DOHH2 (cell line): ENCODE data around the gene TRIM5.

Experiments used
- H3F3A ChIP-seq: fragments of 200-600 bp; sonication (generic), shearing (Covaris generic); 2 replicates; pipeline ENCODE4 v1.6.0; 2016; ENCODE audit warnings: antibody characterized with exemption, mild to moderate bottlenecking; ENCODE audit not compliant: control insufficient read depth, insufficient read depth
- H3K27ac ChIP-seq: fragments of 200-600 bp; sonication (generic); 2 replicates; pipeline ENCODE4 v1.5.1; 2014; ENCODE audit warnings: low read depth, mild to moderate bottlenecking, low read length, moderate library complexity
- H3K27me3 ChIP-seq: fragments of 200-600 bp; sonication (generic); 2 replicates; pipeline ENCODE4 v1.6.1; 2014; ENCODE audit warnings: mild to moderate bottlenecking, low read length, mixed read lengths; ENCODE audit not compliant: control insufficient read depth
- H3K36me3 ChIP-seq: fragments of 200-600 bp; sonication (generic); 2 replicates; pipeline ENCODE4 v1.6.1; 2014; ENCODE audit warnings: mild to moderate bottlenecking, low read length, moderate library complexity, mixed read lengths; ENCODE audit not compliant: control insufficient read depth
- H3K4me1 ChIP-seq: fragments of 200-600 bp; sonication (generic); 2 replicates; pipeline ENCODE4 v1.6.1; 2014; ENCODE audit warnings: mild to moderate bottlenecking, low read length, mixed read lengths; ENCODE audit not compliant: control insufficient read depth
- H3K4me2 ChIP-seq: fragments of 200-600 bp; sonication (generic); 2 replicates; pipeline ENCODE4 v1.6.0; 2014; ENCODE audit warnings: mild to moderate bottlenecking, low read length, moderate library complexity
- H3K4me3 ChIP-seq: fragments of 200-600 bp; sonication (generic); 2 replicates; pipeline ENCODE4 v1.5.1; 2014; ENCODE audit warnings: mild to moderate bottlenecking, low read length, mixed read lengths
- H3K79me2 ChIP-seq: fragments of 200-600 bp; sonication (generic); 2 replicates; pipeline ENCODE4 v1.6.1; 2014; ENCODE audit warnings: mild to moderate bottlenecking, low read length, mixed read lengths; ENCODE audit not compliant: control insufficient read depth
- H3K9me2 ChIP-seq: fragments of 200-600 bp; sonication (generic); replicated peaks from 2 replicates; pipeline ENCODE4 v1.6.1; 2014; ENCODE audit warnings: mild to moderate bottlenecking, low read length, mixed read lengths; ENCODE audit not compliant: control insufficient read depth
- H3K9me3 ChIP-seq: fragments of 200-600 bp; sonication (generic); 2 replicates; pipeline ENCODE4 v1.6.1; 2014; ENCODE audit warnings: antibody characterized with exemption, low read length, mixed read lengths; ENCODE audit not compliant: control insufficient read depth, insufficient read depth
- H4K20me1 ChIP-seq: fragments of 200-600 bp; sonication (generic); 2 replicates; pipeline ENCODE4 v1.6.0; 2014; ENCODE audit warnings: low read depth, mild to moderate bottlenecking, antibody characterized with exemption, low read length, moderate library complexity; ENCODE audit not compliant: control insufficient read depth, insufficient read depth
- CTCF ChIP-seq: fragments of 200-600 bp; sonication (generic); IDR thresholded peaks from one replicate; pipeline ENCODE4 v1.5.1; 2014; ENCODE audit warnings: antibody characterized with exemption, mild to moderate bottlenecking, low read depth, low read length; ENCODE audit not compliant: poor library complexity, severe bottlenecking
- EZH2phosphoT487 ChIP-seq: fragments of 200-600 bp; sonication (generic); IDR thresholded peaks from 2 replicates; pipeline ENCODE4 v1.6.1; 2017; ENCODE audit warnings: borderline replicate concordance, mild to moderate bottlenecking, antibody characterized with exemption, low read length, moderate library complexity, mixed read lengths

The TRIM5 gene

DNA sequence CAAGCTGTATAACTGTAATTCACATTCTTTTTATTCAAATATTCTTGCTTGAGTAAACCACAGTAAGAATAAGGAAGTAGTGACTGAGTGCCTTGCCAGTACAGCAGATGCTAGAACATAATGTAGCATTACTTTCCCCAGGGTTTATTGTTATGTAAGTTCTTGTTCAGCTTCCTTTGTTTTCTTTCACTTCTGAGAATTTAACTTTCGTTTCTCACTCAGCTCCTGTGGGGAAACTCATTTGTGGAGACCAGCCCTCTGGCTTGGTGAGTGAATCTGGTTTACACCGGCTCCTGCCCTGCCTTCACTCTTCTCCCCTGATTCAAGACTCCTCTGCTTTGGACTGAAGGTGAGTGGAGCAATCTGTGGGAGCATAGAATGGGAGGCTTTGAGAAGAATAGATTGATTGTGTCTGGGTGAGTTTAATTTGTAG lies 4.7 kb upstream of the TRIM5 start, which contains the start of gene TRIM22:
TSS of gene TRIM22 (plus strand) at position 240 of the 433 bp plus-strand sequence. CDS start 6,443 bp downstream, outside the sequence.
- Histone ChIP-seq H3K4me3 (peak within 1 kb of the TSS; percentile 78), H4K20me1 (no peaks in the 10 kb centered on the region), H3K79me2 (peaks cover 21% of the 10 kb centered on the region), H3K27me3 (no peaks in the 10 kb centered on the region), H3K4me2 (peak within 1 kb of the TSS; percentile 81), H3K9me3 (no peaks in the 10 kb centered on the region), H3K27ac (peak within 1 kb of the TSS; percentile 90), H3K9me2 (no peaks in the 10 kb centered on the region), H3K36me3 (peaks cover 3% of the 10 kb centered on the region), H3K4me1 (peaks cover 43% of the 10 kb centered on the region), H3F3A (peaks cover 11% of the 10 kb centered on the region)
- TF ChIP-seq EZH2phosphoT487 = no peak
- no peak for TF ChIP-seq CTCF

DNA sequence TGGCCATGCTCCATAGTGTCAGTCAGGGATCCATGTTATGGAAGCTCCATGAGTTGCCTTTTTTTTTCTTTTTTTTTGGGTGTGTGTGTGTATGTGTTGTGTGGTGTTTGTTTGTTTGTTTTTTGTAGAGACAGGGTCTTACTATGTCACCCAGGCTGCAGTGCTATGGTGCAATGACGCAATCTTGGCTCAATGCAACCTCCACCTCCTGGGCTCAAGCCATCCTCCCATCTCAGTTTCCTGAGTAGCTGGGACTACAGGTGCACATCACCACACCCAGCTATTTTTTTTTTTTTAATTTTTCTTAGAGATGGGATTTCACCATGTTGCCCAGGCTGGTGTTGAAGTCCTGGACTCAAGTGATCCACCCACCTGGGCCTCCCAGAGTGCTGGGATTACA lies 3.6 kb upstream of the TRIM5 start:
- Histone ChIP-seq H4K20me1 (no peaks in the 10 kb centered on the region), H3K79me2 (peaks cover 21% of the 10 kb centered on the region), H3K4me2 (no peak overlapping the region), H3F3A (peaks cover 11% of the 10 kb centered on the region), H3K4me1 (peaks cover 51% of the 10 kb centered on the region), H3K9me3 (no peaks in the 10 kb centered on the region), H3K27ac (peak overlapping the region; percentile 90; the same call in 1 of the 2 replicates), H3K36me3 (no peaks in the 10 kb centered on the region; the same call in 1 of the 2 replicates), H3K4me3 (no peak overlapping the region), H3K9me2 (no peaks in the 10 kb centered on the region), H3K27me3 (no peaks in the 10 kb centered on the region)
- no peak for TF ChIP-seq EZH2phosphoT487
- no peak for TF ChIP-seq CTCF

DNA sequence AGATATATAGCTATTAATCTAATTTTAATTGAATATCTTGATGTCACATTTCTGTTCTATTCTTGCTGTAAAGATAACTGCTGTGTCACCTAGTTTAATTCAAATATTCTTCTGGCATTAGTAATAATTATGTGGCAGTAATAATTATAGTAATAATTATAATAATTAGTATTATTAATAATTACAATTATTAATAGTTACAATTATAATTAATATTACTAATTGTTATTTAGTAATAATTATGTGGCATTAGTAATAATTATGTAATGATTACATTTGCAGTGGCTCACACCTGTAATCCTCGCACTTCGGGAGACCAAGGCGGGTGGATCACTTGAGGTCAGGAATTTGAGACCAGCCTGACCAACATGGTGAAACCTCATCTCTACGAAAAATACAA lies 1.6 kb upstream of the TRIM5 start:
- TF ChIP-seq CTCF = no peak
- TF ChIP-seq EZH2phosphoT487 = no peak
- no peak overlapping the region for H3K27ac ChIP-seq
- H3K4me2 ChIP-seq = no peak overlapping the region
- no peaks in the 10 kb centered on the region for H3K9me3 ChIP-seq
- H3K27me3 ChIP-seq = no peaks in the 10 kb centered on the region
- no peaks in the 10 kb centered on the region for H3K36me3 ChIP-seq
- H4K20me1 ChIP-seq = no peaks in the 10 kb centered on the region
- peaks cover 39% of the 10 kb centered on the region for H3K4me1 ChIP-seq
- peaks cover 11% of the 10 kb centered on the region for H3K79me2 ChIP-seq
- H3F3A ChIP-seq = peaks cover 7% of the 10 kb centered on the region; the same call in 1 of the 2 replicates
- no peak overlapping the region for H3K4me3 ChIP-seq
- H3K9me2 ChIP-seq = no peaks in the 10 kb centered on the region
